Loucy (cell line): Measurements from ENCODE around the gene TCF7L2.

Experiments
- H2AFZ ChIP-seq: fragments of 200-600 bp; sonication (generic); 2 replicates; pipeline ENCODE4 v1.6.0; 2016; ENCODE audit warnings: antibody characterized with exemption, mild to moderate bottlenecking, low read length, moderate library complexity
- H3F3A ChIP-seq: fragments of 200-600 bp; 2 replicates; pipeline ENCODE4 v1.6.0; 2016; ENCODE audit warnings: antibody characterized with exemption, low read depth, mild to moderate bottlenecking
- H3K27me3 ChIP-seq: fragments of 200-600 bp; sonication (generic); 2 replicates; pipeline ENCODE4 v1.6.1; 2014; ENCODE audit warnings: low read length, mild to moderate bottlenecking; ENCODE audit not compliant: insufficient read depth, poor library complexity, severe bottlenecking
- H3K36me3 ChIP-seq: fragments of 200-600 bp; sonication (generic); 2 replicates; pipeline ENCODE4 v1.6.1; 2016; ENCODE audit warnings: low read length; ENCODE audit not compliant: insufficient read depth
- H3K4me1 ChIP-seq: fragments of 200-600 bp; sonication (generic); 2 replicates; pipeline ENCODE4 v1.5.1; 2014; ENCODE audit warnings: low read length, mild to moderate bottlenecking; ENCODE audit not compliant: insufficient read depth, poor library complexity, severe bottlenecking
- H3K4me2 ChIP-seq: fragments of 200-600 bp; sonication (generic); 2 replicates; pipeline ENCODE4 v1.6.0; 2014; ENCODE audit warnings: antibody characterized with exemption, low read length, low read depth, mild to moderate bottlenecking; ENCODE audit not compliant: poor library complexity, severe bottlenecking
- H3K4me3 ChIP-seq: fragments of 200-600 bp; sonication (generic); 2 replicates; pipeline ENCODE4 v1.5.1; 2014; ENCODE audit warnings: low read length, mild to moderate bottlenecking, mixed read lengths; ENCODE audit not compliant: poor library complexity, severe bottlenecking
- H3K79me2 ChIP-seq: fragments of 200-600 bp; sonication (generic); 2 replicates; pipeline ENCODE4 v1.6.1; 2014; ENCODE audit warnings: low read length; ENCODE audit not compliant: insufficient read depth
- H3K9ac ChIP-seq: fragments of 200-600 bp; sonication (generic); 2 replicates; pipeline ENCODE4 v1.6.0; 2014; ENCODE audit warnings: mild to moderate bottlenecking, low read depth, low read length, moderate library complexity; ENCODE audit not compliant: poor library complexity, severe bottlenecking
- H3K9me2 ChIP-seq: fragments of 200-600 bp; sonication (generic); replicated peaks from 2 replicates; pipeline ENCODE4 v1.6.1; 2016; ENCODE audit warnings: low read depth, low read length, mixed read lengths
- H3K9me3 ChIP-seq: fragments of 200-600 bp; sonication (generic); 2 replicates; pipeline ENCODE4 v1.6.1; 2014; ENCODE audit warnings: mild to moderate bottlenecking, antibody characterized with exemption, low read length, low read depth; ENCODE audit not compliant: insufficient read depth
- H4K20me1 ChIP-seq: fragments of 200-600 bp; sonication (generic); 2 replicates; pipeline ENCODE4 v1.6.0; 2014; ENCODE audit warnings: antibody characterized with exemption, low read length, mild to moderate bottlenecking; ENCODE audit not compliant: insufficient read depth, poor library complexity, severe bottlenecking
- EZH2phosphoT487 ChIP-seq: fragments of 200-600 bp; IDR thresholded peaks from 2 replicates; pipeline ENCODE4 v1.6.1; 2018; ENCODE audit warnings: antibody characterized with exemption, mild to moderate bottlenecking, moderate library complexity, borderline replicate concordance
- TF ChIP-seq, protein P1 (sequence below): fragments of 200-600 bp; sonication (generic); conservative IDR thresholded peaks from 2 replicates; pipeline ENCODE4 v1.5.1; 2014; ENCODE audit warnings: mild to moderate bottlenecking, antibody characterized with exemption, low read length

TCF7L2 gene

DNA sequence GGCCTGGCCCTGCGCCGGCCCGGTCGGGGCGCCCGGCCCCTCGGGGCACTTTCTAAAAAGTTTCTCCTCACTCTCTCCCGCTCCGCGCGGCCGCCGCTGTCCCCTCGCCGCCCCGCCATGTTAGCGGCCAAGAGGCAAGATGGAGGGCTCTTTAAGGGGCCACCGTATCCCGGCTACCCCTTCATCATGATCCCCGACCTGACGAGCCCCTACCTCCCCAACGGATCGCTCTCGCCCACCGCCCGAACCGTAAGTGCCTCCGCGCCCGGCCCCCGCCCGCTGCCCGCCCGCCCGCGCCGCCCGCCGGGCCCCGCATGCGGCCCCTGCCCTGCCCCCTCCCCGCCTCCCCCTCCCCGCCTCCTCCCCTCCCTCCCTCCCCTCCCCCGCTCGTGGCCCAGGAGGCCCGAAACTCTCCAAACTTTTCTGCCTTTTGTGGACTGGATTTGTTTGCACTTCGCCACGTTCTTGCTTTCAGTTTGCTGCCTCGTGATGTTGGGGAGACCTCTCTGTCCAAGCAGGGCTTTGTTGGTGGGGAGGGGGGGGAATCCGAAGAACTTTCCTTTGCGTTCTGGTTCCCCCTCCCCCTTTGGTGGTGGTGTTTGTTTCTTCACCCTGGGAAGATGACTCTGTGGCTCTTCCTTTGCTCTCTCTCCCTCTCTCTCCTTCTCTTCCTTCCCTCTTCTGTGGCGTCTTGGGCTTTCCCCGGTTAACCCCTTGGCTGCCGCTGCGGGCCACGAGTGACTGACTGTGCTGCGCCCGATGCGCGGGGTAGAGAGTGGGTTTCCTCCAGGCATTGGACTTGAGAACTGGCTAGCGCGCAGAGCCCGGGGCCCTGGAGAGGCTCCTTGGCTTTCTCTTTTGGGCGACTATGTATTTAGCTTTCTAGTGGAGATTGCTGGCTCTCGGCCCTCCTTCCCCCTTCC is 1.6 kb downstream of the TCF7L2 start:
- peak overlapping the region; percentile 75 for H3K4me2 ChIP-seq
- no peaks in the 10 kb centered on the region for H3K27me3 ChIP-seq
- peak overlapping the region; percentile 88 for H3K4me3 ChIP-seq
- H2AFZ ChIP-seq = peak overlapping the region; percentile 98
- TF ChIP-seq, protein P1, sequence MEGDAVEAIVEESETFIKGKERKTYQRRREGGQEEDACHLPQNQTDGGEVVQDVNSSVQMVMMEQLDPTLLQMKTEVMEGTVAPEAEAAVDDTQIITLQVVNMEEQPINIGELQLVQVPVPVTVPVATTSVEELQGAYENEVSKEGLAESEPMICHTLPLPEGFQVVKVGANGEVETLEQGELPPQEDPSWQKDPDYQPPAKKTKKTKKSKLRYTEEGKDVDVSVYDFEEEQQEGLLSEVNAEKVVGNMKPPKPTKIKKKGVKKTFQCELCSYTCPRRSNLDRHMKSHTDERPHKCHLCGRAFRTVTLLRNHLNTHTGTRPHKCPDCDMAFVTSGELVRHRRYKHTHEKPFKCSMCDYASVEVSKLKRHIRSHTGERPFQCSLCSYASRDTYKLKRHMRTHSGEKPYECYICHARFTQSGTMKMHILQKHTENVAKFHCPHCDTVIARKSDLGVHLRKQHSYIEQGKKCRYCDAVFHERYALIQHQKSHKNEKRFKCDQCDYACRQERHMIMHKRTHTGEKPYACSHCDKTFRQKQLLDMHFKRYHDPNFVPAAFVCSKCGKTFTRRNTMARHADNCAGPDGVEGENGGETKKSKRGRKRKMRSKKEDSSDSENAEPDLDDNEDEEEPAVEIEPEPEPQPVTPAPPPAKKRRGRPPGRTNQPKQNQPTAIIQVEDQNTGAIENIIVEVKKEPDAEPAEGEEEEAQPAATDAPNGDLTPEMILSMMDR = no peak
- TF ChIP-seq EZH2phosphoT487 = no peak
- H3K36me3 ChIP-seq = no peaks in the 10 kb centered on the region
- H3K9ac ChIP-seq = peak overlapping the region; percentile 85
- peaks cover 42% of the 10 kb centered on the region for H3K79me2 ChIP-seq
- H3K4me1 ChIP-seq = peaks cover 32% of the 10 kb centered on the region
- peaks cover 7% of the 10 kb centered on the region for H4K20me1 ChIP-seq
- no peaks in the 10 kb centered on the region for H3K9me2 ChIP-seq
- peaks cover 4% of the 10 kb centered on the region; the same call in 1 of the 2 replicates for H3F3A ChIP-seq
- no peaks in the 10 kb centered on the region for H3K9me3 ChIP-seq

DNA sequence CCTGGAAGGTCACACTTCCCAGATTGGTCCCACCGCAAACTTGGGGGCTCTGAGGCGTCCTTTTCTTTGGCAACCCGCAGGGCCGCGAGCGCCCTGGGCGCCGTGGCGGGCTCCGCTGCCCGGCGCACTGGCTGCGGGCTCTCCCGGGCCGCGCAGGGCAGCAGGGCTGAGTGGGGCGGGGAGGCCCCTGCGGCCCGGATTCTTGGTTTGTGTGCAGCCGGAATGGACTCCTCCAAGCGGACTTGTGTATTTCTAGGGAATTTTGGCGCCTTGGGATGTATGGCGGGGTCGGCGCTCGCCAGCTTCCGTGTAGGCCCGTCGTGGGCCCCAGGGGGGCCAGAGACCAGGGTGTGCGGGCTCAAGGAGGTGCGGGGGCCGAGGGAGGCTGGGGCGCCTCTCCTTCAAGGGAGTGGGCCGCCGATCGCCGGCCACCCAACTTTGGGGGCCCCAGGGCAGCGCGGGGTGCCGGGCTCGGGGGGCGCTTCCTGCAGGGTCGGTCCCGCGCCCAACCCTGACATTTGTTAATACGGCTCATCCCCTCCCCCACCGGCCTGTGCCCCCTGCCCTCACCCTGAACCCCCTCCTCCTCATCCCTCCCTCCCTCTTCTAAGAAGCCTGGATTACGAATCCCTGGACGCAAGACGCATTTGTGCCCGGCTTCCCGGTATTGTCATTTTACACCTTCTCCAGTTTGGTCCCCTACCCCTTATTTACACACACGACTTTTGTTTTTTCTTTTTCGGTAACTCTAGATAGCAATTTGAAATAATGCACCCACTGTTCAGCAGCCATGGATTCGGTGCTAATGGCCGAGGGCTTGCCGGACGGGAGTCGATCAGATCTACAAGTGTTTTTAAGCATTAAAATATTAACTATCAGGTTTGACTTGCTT is 2.5 kb downstream of the TCF7L2 start:
- Histone ChIP-seq H3K4me1 (peaks cover 39% of the 10 kb centered on the region), H3K9me2 (no peaks in the 10 kb centered on the region), H3K9ac (peak overlapping the region; percentile 85), H3K4me3 (peak overlapping the region; percentile 88), H3K9me3 (no peaks in the 10 kb centered on the region), H3K4me2 (peak overlapping the region; percentile 75), H4K20me1 (peaks cover 14% of the 10 kb centered on the region), H3K27me3 (no peaks in the 10 kb centered on the region), H3K36me3 (no peaks in the 10 kb centered on the region), H2AFZ (peak overlapping the region; percentile 98), H3F3A (peaks cover 4% of the 10 kb centered on the region; the same call in 1 of the 2 replicates), H3K79me2 (peaks cover 48% of the 10 kb centered on the region)
- TF ChIP-seq EZH2phosphoT487 = no peak
- TF ChIP-seq, protein P1 = no peak

DNA sequence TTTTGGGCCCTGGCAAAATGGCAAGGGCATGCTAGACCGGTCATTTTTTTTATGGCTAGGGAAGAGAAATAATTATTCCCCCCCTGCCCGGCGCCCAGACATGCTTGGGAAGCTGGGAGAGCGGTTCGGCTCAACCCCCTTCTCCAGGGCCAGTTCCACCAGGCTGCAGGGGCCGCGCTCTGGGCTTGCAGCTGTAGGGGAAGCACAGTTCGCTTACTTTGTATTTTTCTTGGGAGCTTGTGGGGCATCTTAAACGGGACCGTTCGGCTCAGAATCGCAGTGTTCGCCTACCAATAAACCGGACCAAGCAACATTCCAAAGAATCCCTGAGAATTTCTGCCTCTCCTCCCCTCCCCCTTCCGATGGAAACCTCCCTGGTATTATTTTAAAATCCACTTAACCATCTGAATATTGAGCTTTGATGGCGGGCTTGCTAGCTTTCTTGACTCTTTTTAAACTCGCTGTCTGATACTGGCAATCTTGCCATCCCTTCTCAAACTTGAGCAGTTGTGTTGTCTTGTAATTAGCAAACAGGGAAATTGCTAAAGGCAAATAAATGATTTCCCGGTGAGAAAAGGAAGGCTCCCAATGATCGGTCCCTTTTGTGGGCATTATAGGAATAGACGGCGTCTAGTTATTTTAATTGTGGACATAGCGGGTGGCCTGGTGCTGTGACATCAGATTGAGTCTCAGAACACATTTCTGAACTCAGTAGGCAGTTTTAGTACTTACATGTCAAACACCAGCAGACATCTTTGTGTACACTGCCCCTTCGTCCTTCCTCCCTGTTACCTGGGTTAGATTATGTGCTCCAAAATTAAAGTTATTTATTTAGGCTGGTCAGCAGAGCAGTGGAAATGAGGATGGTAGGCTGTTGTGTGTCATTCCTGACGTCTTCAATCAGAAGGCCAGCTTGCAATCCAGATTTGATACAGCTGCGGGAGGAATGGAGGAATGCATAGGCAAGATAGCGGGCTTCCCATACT is 3.4 kb downstream of the TCF7L2 start:
- Histone ChIP-seq H4K20me1 (peaks cover 14% of the 10 kb centered on the region), H3K27me3 (no peaks in the 10 kb centered on the region), H2AFZ (no peak overlapping the region), H3K4me2 (peak overlapping the region; percentile 75), H3F3A (peaks cover under 1% of the 10 kb centered on the region; the same call in 1 of the 2 replicates), H3K9ac (no peak overlapping the region), H3K9me3 (no peaks in the 10 kb centered on the region), H3K4me3 (no peak overlapping the region), H3K36me3 (no peaks in the 10 kb centered on the region), H3K4me1 (peaks cover 43% of the 10 kb centered on the region), H3K9me2 (no peaks in the 10 kb centered on the region), H3K79me2 (peaks cover 48% of the 10 kb centered on the region)
- TF ChIP-seq, protein P1 = no peak
- no peak for TF ChIP-seq EZH2phosphoT487
